ENCODE data around the gene TLE2.

The TLE2 gene

GRCh38 chr19:3049089-3049488 is 20.0 kb upstream of the TLE2 start:
- peaks cover 3 to 16% (median 9%) of the 10 kb centered on the region in 4 experiments for H3K4me1 ChIP-seq (ENCODE audit: control extremely low read depth in 1 of 4, control insufficient read depth in 4 of 4, insufficient read depth in 4 of 4, low read length in 3 of 4)
- POLR2A ChIA-PET, result no interaction called here
- no peak for DNase-seq
- WGBS (ENCODE audit: insufficient coverage), result 78% methylated on average over 2 of the region's 3 CpGs
- peaks cover 0 to 15% (median 6%) of the 10 kb centered on the region in 4 experiments for H3K36me3 ChIP-seq (ENCODE audit: control insufficient read depth in 4 of 4, insufficient read depth in 4 of 4, low read length in 3 of 4)
- no peak overlapping the region for H3K4me3 ChIP-seq (ENCODE audit: control insufficient read depth in 1 of 7, extremely low read depth in 1 of 7, insufficient read depth in 4 of 7, low read depth in 2 of 7, low read length in 6 of 7)
- no peaks in the 10 kb centered on the region for H3K27me3 ChIP-seq (replicated peaks in 2 of 5; ENCODE audit: control insufficient read depth in 4 of 5, insufficient read depth in 5 of 5, low read length in 4 of 5)
- H3K27ac ChIP-seq (ENCODE audit: insufficient read depth in 1 of 2, low read depth in 1 of 2, low read length in 2 of 2, poor library complexity in 1 of 2, severe bottlenecking in 2 of 2), result no peak overlapping the region
- CTCF ChIA-PET, result no interaction called here
- no peaks in the 10 kb centered on the region for H3K9me3 ChIP-seq (ENCODE audit: control extremely low read depth in 1 of 5, control insufficient read depth in 4 of 5, insufficient read depth in 2 of 5, low read depth in 1 of 5, low read length in 4 of 5)

- ChIA-PET POLR2A (no interaction called here), CTCF (no interaction called here)
- H3K9me3 ChIP-seq (ENCODE audit: control extremely low read depth in 1 of 5, control insufficient read depth in 4 of 5, insufficient read depth in 2 of 5, low read depth in 1 of 5, low read length in 4 of 5), result no peaks in the 10 kb centered on the region
- H3K36me3 ChIP-seq (ENCODE audit: control insufficient read depth in 4 of 4, insufficient read depth in 4 of 4, low read length in 3 of 4), result peaks cover 0 to 7% (median 2%) of the 10 kb centered on the region in 4 experiments
- no peak for DNase-seq
- H3K4me3 ChIP-seq (ENCODE audit: control insufficient read depth in 1 of 7, extremely low read depth in 1 of 7, insufficient read depth in 4 of 7, low read depth in 2 of 7, low read length in 6 of 7), result peak overlapping the region in 4 of 7 experiments; percentile 59 to 66 (median 64)
- H3K27me3 ChIP-seq (replicated peaks in 2 of 5; ENCODE audit: control insufficient read depth in 4 of 5, insufficient read depth in 5 of 5, low read length in 4 of 5), result no peaks in the 10 kb centered on the region
- H3K27ac ChIP-seq (ENCODE audit: insufficient read depth in 1 of 2, low read depth in 1 of 2, low read length in 2 of 2, poor library complexity in 1 of 2, severe bottlenecking in 2 of 2), result no peak overlapping the region
- WGBS (ENCODE audit: insufficient coverage), result 84% methylated on average over 4 of the region's 5 CpGs
- H3K4me1 ChIP-seq (ENCODE audit: control extremely low read depth in 1 of 4, control insufficient read depth in 4 of 4, insufficient read depth in 4 of 4, low read length in 3 of 4), result peaks cover 3 to 17% (median 9%) of the 10 kb centered on the region in 4 experiments
Observed at GRCh38 chr19:3048190-3048533, 19.1 kb upstream of the TLE2 start.

- peak overlapping the region in 1 of 2 experiments; percentile 58 for H3K27ac ChIP-seq (ENCODE audit: insufficient read depth in 1 of 2, low read depth in 1 of 2, low read length in 2 of 2, poor library complexity in 1 of 2, severe bottlenecking in 2 of 2)
- no peaks in the 10 kb centered on the region for H3K27me3 ChIP-seq (replicated peaks in 2 of 5; ENCODE audit: control insufficient read depth in 4 of 5, insufficient read depth in 5 of 5, low read length in 4 of 5)
- CTCF ChIA-PET, result interaction anchor here (0.7 kb wide), 1 partner anchor 36 kb away, joined by 3 read pairs; no protein-coding TSS in a partner anchor
- H3K4me1 ChIP-seq (ENCODE audit: control extremely low read depth in 1 of 4, control insufficient read depth in 4 of 4, insufficient read depth in 4 of 4, low read length in 3 of 4), result peaks cover 3 to 22% (median 12%) of the 10 kb centered on the region in 4 experiments
- no peaks in the 10 kb centered on the region for H3K9me3 ChIP-seq (ENCODE audit: control extremely low read depth in 1 of 5, control insufficient read depth in 4 of 5, insufficient read depth in 2 of 5, low read depth in 1 of 5, low read length in 4 of 5)
- peaks cover 0 to 3% (median under 1%) of the 10 kb centered on the region in 4 experiments for H3K36me3 ChIP-seq (ENCODE audit: control insufficient read depth in 4 of 4, insufficient read depth in 4 of 4, low read length in 3 of 4)
- WGBS (ENCODE audit: insufficient coverage), result 10% methylated on average over 17 of the region's 28 CpGs
- H3K4me3 ChIP-seq (ENCODE audit: control insufficient read depth in 1 of 7, extremely low read depth in 1 of 7, insufficient read depth in 4 of 7, low read depth in 2 of 7, low read length in 6 of 7), result peak overlapping the region in 5 of 7 experiments; percentile 53 to 66 (median 63)
- peak; percentile 87 to 93 (median 91) for DNase-seq
- POLR2A ChIA-PET, result interaction anchor here (0.7 kb wide), 1 partner anchor 10 kb away, joined by 3 read pairs; no protein-coding TSS in a partner anchor
Observed at GRCh38 chr19:3047496-3048189, 18.6 kb upstream of the TLE2 start.

- Histone ChIP-seq H3K4me1 (ENCODE audit: control extremely low read depth in 1 of 4, control insufficient read depth in 4 of 4, insufficient read depth in 4 of 4, low read length in 3 of 4) (peaks cover 3 to 27% (median 14%) of the 10 kb centered on the region in 4 experiments), H3K27ac (ENCODE audit: insufficient read depth in 1 of 2, low read depth in 1 of 2, low read length in 2 of 2, poor library complexity in 1 of 2, severe bottlenecking in 2 of 2) (peak overlapping the region in 1 of 2 experiments; percentile 58), H3K27me3 (replicated peaks in 2 of 5; ENCODE audit: control insufficient read depth in 4 of 5, insufficient read depth in 5 of 5, low read length in 4 of 5) (no peaks in the 10 kb centered on the region), H3K4me3 (ENCODE audit: control insufficient read depth in 1 of 7, extremely low read depth in 1 of 7, insufficient read depth in 4 of 7, low read depth in 2 of 7, low read length in 6 of 7) (peak overlapping the region in 5 of 7 experiments; percentile 53 to 66 (median 63)), H3K36me3 (ENCODE audit: control insufficient read depth in 4 of 4, insufficient read depth in 4 of 4, low read length in 3 of 4) (no peaks in the 10 kb centered on the region), H3K9me3 (ENCODE audit: control extremely low read depth in 1 of 5, control insufficient read depth in 4 of 5, insufficient read depth in 2 of 5, low read depth in 1 of 5, low read length in 4 of 5) (no peaks in the 10 kb centered on the region)
- DNase-seq, result peak; percentile 52 to 54 (median 53)
- CTCF ChIA-PET, result interaction anchor here (0.7 to 2.5 kb wide), 2 partner anchors 11 to 37 kb away, joined by 3 to 12 read pairs; no protein-coding TSS in a partner anchor
- POLR2A ChIA-PET, result interaction anchor here (0.7 kb wide), 1 partner anchor 9 kb away, joined by 3 read pairs; no protein-coding TSS in a partner anchor
- WGBS (ENCODE audit: insufficient coverage), result 0% methylated on average over 6 of the region's 47 CpGs
Observed at GRCh38 chr19:3046698-3047495, 17.8 kb upstream of the TLE2 start.

DNA sequence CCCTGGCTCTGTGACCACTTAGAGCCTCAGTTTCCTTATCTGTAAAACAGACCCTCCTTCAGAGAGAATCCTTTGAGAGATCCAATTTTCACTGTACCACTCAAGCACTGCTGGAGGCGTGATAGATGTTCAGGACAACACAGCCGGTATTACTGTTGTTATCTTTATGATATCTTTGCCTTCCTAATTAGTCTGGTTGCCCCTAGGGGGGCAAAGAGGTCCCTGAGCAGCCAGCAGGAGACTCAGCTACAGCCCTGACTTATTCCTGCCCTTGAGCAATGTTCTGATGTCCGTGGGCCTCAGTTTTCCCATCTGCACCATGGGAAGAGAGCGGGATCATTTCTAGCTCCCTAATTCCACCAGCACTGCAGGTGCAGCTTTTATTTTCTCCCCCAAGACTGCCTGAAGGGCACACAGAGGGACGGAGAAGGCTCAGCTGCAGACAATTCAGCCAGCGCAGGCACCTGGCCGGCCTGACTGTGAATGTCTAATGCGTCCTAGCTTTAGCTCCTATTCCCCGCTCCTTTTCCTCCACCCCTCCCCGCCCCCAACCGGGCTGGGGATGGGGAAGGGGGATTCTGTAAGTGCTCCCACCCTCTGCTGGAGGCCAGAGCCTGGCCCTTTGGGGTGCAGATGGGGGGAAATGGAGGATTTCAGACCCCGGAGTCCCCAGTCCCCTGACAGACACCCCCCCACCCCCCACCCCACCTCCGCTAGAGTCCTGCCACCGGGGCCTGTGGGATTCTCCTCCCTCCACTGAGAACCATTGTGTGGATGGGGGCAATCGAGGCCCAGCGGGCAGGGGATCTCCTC is 17.0 kb upstream of the TLE2 start:
- Histone ChIP-seq H3K36me3 (ENCODE audit: control insufficient read depth in 4 of 4, insufficient read depth in 4 of 4, low read length in 3 of 4) (no peaks in the 10 kb centered on the region), H3K4me1 (ENCODE audit: control extremely low read depth in 1 of 4, control insufficient read depth in 4 of 4, insufficient read depth in 4 of 4, low read length in 3 of 4) (peaks cover 3 to 33% (median 16%) of the 10 kb centered on the region in 4 experiments), H3K4me3 (ENCODE audit: control insufficient read depth in 1 of 7, extremely low read depth in 1 of 7, insufficient read depth in 4 of 7, low read depth in 2 of 7, low read length in 6 of 7) (no peak overlapping the region), H3K27me3 (replicated peaks in 2 of 5; ENCODE audit: control insufficient read depth in 4 of 5, insufficient read depth in 5 of 5, low read length in 4 of 5) (no peaks in the 10 kb centered on the region), H3K9me3 (ENCODE audit: control extremely low read depth in 1 of 5, control insufficient read depth in 4 of 5, insufficient read depth in 2 of 5, low read depth in 1 of 5, low read length in 4 of 5) (no peaks in the 10 kb centered on the region), H3K27ac (ENCODE audit: insufficient read depth in 1 of 2, low read depth in 1 of 2, low read length in 2 of 2, poor library complexity in 1 of 2, severe bottlenecking in 2 of 2) (no peak overlapping the region)
- ChIA-PET CTCF (interaction anchor here (1.3 to 2.5 kb wide), 2 partner anchors 10 to 96 kb away, joined by 4 to 12 read pairs; no protein-coding TSS in a partner anchor), POLR2A (interaction anchor here (0.5 kb wide), 1 partner anchor 81 kb away, joined by 5 read pairs; no protein-coding TSS in a partner anchor)
- DNase-seq, result no peak
- WGBS (ENCODE audit: insufficient coverage), result 66% methylated on average over 7 of the region's 16 CpGs

GRCh38 chr19:3045191-3045590 is 16.1 kb upstream of the TLE2 start:
- H3K9me3 ChIP-seq (ENCODE audit: control extremely low read depth in 1 of 5, control insufficient read depth in 4 of 5, insufficient read depth in 2 of 5, low read depth in 1 of 5, low read length in 4 of 5), result no peaks in the 10 kb centered on the region
- no peaks in the 10 kb centered on the region for H3K36me3 ChIP-seq (ENCODE audit: control insufficient read depth in 4 of 4, insufficient read depth in 4 of 4, low read length in 3 of 4)
- ChIA-PET POLR2A (interaction anchor here (0.6 kb wide), 1 partner anchor 117 kb away, joined by 3 read pairs; no protein-coding TSS in a partner anchor), CTCF (interaction anchor here (0.8 to 2.5 kb wide), 3 partner anchors 9 to 95 kb away, joined by 3 to 12 read pairs (median 4); no protein-coding TSS in a partner anchor)
- no peaks in the 10 kb centered on the region for H3K27me3 ChIP-seq (replicated peaks in 2 of 5; ENCODE audit: control insufficient read depth in 4 of 5, insufficient read depth in 5 of 5, low read length in 4 of 5)
- H3K4me1 ChIP-seq (ENCODE audit: control extremely low read depth in 1 of 4, control insufficient read depth in 4 of 4, insufficient read depth in 4 of 4, low read length in 3 of 4), result peaks cover 3 to 33% (median 16%) of the 10 kb centered on the region in 4 experiments
- H3K4me3 ChIP-seq (ENCODE audit: control insufficient read depth in 1 of 7, extremely low read depth in 1 of 7, insufficient read depth in 4 of 7, low read depth in 2 of 7, low read length in 6 of 7), result no peak overlapping the region
- no peak for DNase-seq
- WGBS (ENCODE audit: insufficient coverage), result 92% methylated on average over 5 of the region's 6 CpGs
- no peak overlapping the region for H3K27ac ChIP-seq (ENCODE audit: insufficient read depth in 1 of 2, low read depth in 1 of 2, low read length in 2 of 2, poor library complexity in 1 of 2, severe bottlenecking in 2 of 2)

All from common myeloid progenitor, CD34-positive (primary cell).